ENCODE results near the gene LHX8.

DNA sequence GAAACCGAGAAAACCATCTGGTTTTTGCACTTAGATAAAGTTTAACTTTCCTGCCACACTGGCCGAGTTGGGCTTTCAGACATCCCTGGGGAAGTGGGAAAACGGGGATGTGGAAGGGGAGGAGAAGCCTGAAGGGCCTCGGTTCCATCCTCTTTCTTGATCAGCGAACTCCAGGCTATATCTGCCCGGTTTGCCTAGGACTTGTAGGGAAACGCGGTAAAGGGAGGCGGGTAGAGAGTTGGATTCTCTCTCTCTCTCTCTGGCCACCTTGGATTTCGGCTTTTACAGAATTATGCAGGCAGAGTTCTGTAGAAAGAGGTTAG is 4.6 kb upstream of the LHX8 start:
- no peak for TF ChIP-seq OSR1 (CRISPR knock-in tag; IDR thresholded peaks at IDR 0.05)
- TF ChIP-seq, protein P1, sequence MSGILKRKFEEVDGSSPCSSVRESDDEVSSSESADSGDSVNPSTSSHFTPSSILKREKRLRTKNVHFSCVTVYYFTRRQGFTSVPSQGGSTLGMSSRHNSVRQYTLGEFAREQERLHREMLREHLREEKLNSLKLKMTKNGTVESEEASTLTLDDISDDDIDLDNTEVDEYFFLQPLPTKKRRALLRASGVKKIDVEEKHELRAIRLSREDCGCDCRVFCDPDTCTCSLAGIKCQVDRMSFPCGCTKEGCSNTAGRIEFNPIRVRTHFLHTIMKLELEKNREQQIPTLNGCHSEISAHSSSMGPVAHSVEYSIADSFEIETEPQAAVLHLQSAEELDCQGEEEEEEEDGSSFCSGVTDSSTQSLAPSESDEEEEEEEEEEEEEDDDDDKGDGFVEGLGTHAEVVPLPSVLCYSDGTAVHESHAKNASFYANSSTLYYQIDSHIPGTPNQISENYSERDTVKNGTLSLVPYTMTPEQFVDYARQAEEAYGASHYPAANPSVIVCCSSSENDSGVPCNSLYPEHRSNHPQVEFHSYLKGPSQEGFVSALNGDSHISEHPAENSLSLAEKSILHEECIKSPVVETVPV (CRISPR knock-in tag; IDR thresholded peaks at IDR 0.05): no peak
- no peak for TF ChIP-seq ARNTL (CRISPR knock-in tag; IDR thresholded peaks at IDR 0.05; ENCODE audit: borderline replicate concordance, low read depth)
- no peak for TF ChIP-seq ZFP3 (CRISPR knock-in tag; IDR thresholded peaks at IDR 0.05)
- no peak for TF ChIP-seq ISL1 (CRISPR knock-in tag; IDR thresholded peaks at IDR 0.05)
- TF ChIP-seq PPARA (CRISPR knock-in tag; IDR thresholded peaks at IDR 0.05; ENCODE audit: borderline replicate concordance): no peak
- no peak for TF ChIP-seq GLIS3 (CRISPR knock-in tag; IDR thresholded peaks at IDR 0.05)
- TF ChIP-seq ZNF565 (CRISPR knock-in tag; conservative IDR thresholded peaks at IDR 0.05; ENCODE audit: low read depth): no peak
- TF ChIP-seq ZC3H10 (CRISPR knock-in tag; IDR thresholded peaks at IDR 0.05): no peak
